MM.1S (cell line): Measurements from ENCODE around the gene IL12RB1.
"Not testable (repeated sequence)": the region's sequence is repeated elsewhere in the genome, so short reads cannot be mapped to it uniquely, and the experiment has no call there.

Experiments used
- DNase-seq: peaks from one replicate; pipeline ENCODE4 v3.0.0-alpha.2; 2015
- H2AFZ ChIP-seq: fragments of 300-600 bp; sonication (generic); 2 replicates; pipeline ENCODE4 v1.6.0; 2016; ENCODE audit warnings: antibody characterized with exemption, low read length
- H3F3A ChIP-seq: fragments of 300-600 bp; sonication (generic); 2 replicates; pipeline ENCODE4 v1.6.1; 2016; ENCODE audit warnings: mild to moderate bottlenecking, antibody characterized with exemption, low read length, moderate library complexity, mixed read lengths; ENCODE audit not compliant: insufficient read depth
- H3K27ac ChIP-seq: fragments of 300-600 bp; sonication (generic); 2 replicates; pipeline ENCODE4 v1.5.1; 2016; ENCODE audit warnings: mild to moderate bottlenecking, low read length
- H3K27me3 ChIP-seq: fragments of 300-600 bp; sonication (generic); replicated peaks from 2 replicates; pipeline ENCODE4 v1.6.0; 2016; ENCODE audit warnings: low read length; ENCODE audit not compliant: insufficient read depth
- H3K36me3 ChIP-seq: fragments of 300-600 bp; sonication (generic); replicated peaks from 2 replicates; pipeline ENCODE4 v1.6.1; 2016; ENCODE audit warnings: mild to moderate bottlenecking, low read length, mixed read lengths; ENCODE audit not compliant: insufficient read depth
- H3K4me1 ChIP-seq: fragments of 300-600 bp; sonication (generic); 2 replicates; pipeline ENCODE4 v1.6.1; 2016; ENCODE audit warnings: low read length, mixed read lengths
- H3K4me2 ChIP-seq: fragments of 300-600 bp; sonication (generic); 2 replicates; pipeline ENCODE4 v1.6.0; 2016; ENCODE audit warnings: low read depth, low read length
- H3K4me3 ChIP-seq: fragments of 300-600 bp; sonication (generic); 2 replicates; pipeline ENCODE4 v1.5.1; 2016; ENCODE audit warnings: low read length, mixed read lengths
- H3K79me2 ChIP-seq: fragments of 300-600 bp; sonication (generic); 2 replicates; pipeline ENCODE4 v1.6.1; 2016; ENCODE audit warnings: mixed run types, low read length, mixed read lengths
- H3K9ac ChIP-seq: fragments of 300-600 bp; sonication (generic); 2 replicates; pipeline ENCODE4 v1.6.1; 2016; ENCODE audit warnings: low read length, mixed read lengths
- H3K9me2 ChIP-seq: fragments of 300-600 bp; sonication (generic); replicated peaks from 2 replicates; pipeline ENCODE4 v1.6.1; 2016; ENCODE audit warnings: mild to moderate bottlenecking, low read length, mixed read lengths; ENCODE audit not compliant: insufficient read depth
- H3K9me3 ChIP-seq: fragments of 300-600 bp; sonication (generic); replicated peaks from 2 replicates; pipeline ENCODE4 v1.6.1; 2016; ENCODE audit warnings: mild to moderate bottlenecking, low read length, mixed read lengths; ENCODE audit not compliant: insufficient read depth
- H4K20me1 ChIP-seq: fragments of 300-600 bp; sonication (generic); 2 replicates; pipeline ENCODE4 v1.6.1; 2016; ENCODE audit warnings: mild to moderate bottlenecking, low read length, moderate library complexity, mixed read lengths; ENCODE audit not compliant: insufficient read depth
- EZH2 ChIP-seq: fragments of 300-600 bp; sonication (generic); optimal IDR thresholded peaks from 2 replicates; pipeline ENCODE3; 2017; ENCODE audit warnings: low read depth, mild to moderate bottlenecking, antibody characterized with exemption, low read length, mixed read lengths
- EZH2phosphoT487 ChIP-seq: fragments of 300-600 bp; sonication (generic); IDR thresholded peaks from 2 replicates; pipeline ENCODE4 v1.6.1; 2018; ENCODE audit warnings: antibody characterized with exemption, low read length
- TF ChIP-seq, protein P1 (sequence below): fragments of 300-600 bp; sonication (generic); IDR thresholded peaks from 2 replicates; pipeline ENCODE4 v1.5.1; 2016; ENCODE audit warnings: antibody characterized with exemption, low read length, mixed read lengths

The IL12RB1 gene

DNA sequence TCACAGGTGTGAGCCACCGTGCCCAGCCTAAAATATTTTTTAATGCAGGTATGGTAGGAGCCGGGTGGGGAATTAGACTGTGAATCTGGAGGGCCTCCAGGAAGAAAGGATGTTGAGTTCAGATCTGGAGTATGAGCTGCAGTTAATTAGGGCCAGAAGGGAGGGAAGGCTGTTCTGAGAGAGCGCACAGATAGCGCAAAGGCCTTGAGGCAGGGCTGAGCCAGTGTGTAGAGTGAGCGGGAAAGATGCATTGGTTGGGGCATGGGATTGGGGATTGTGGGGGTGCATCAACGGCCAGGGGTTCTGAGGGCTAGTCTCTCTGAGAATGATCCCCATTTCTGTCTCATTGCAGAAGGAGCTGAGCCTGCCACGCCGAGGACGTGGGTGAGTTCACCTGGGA is 20.5 kb upstream of the IL12RB1 start:
- no peak for DNase-seq
- Histone ChIP-seq H3K4me1 (0 out of 2 replicates have a peak, but pooled peaks cover 12% of the 10 kb centered on the region), H3K9me3 (no peaks in the 10 kb centered on the region), H4K20me1 (no peaks in the 10 kb centered on the region), H3K36me3 (no peaks in the 10 kb centered on the region), H3F3A (0 out of 2 replicates have a peak, but pooled peaks cover 5% of the 10 kb centered on the region), H3K4me2 (no peak overlapping the region), H3K4me3 (no peak overlapping the region), H3K79me2 (no peaks in the 10 kb centered on the region), H3K9ac (no peak overlapping the region), H3K27me3 (0 out of 2 replicates have a peak, but pooled peaks cover 8% of the 10 kb centered on the region), H2AFZ (no peak overlapping the region), H3K27ac (no peak overlapping the region), H3K9me2 (no peaks in the 10 kb centered on the region)
- no peak for TF ChIP-seq EZH2phosphoT487

- H3K4me2 ChIP-seq = not testable (repeated sequence)
Observed at GRCh38 chr19:18105259-18105658, 18.5 kb upstream of the IL12RB1 start.

GRCh38 chr19:18104793-18105131 is 18.0 kb upstream of the IL12RB1 start:
- H3K9ac ChIP-seq = peak overlapping the region; percentile 19; the same call in 1 of the 2 replicates
- DNase-seq = no peak
- H3K27me3 ChIP-seq = 0 out of 2 replicates have a peak, but pooled peaks cover 8% of the 10 kb centered on the region
- no peaks in the 10 kb centered on the region for H3K9me2 ChIP-seq
- H3K79me2 ChIP-seq = no peaks in the 10 kb centered on the region
- no peaks in the 10 kb centered on the region for H3K36me3 ChIP-seq
- no peaks in the 10 kb centered on the region for H3K9me3 ChIP-seq
- TF ChIP-seq EZH2 (no peak), EZH2phosphoT487 (no peak)
- TF ChIP-seq, protein P1, sequence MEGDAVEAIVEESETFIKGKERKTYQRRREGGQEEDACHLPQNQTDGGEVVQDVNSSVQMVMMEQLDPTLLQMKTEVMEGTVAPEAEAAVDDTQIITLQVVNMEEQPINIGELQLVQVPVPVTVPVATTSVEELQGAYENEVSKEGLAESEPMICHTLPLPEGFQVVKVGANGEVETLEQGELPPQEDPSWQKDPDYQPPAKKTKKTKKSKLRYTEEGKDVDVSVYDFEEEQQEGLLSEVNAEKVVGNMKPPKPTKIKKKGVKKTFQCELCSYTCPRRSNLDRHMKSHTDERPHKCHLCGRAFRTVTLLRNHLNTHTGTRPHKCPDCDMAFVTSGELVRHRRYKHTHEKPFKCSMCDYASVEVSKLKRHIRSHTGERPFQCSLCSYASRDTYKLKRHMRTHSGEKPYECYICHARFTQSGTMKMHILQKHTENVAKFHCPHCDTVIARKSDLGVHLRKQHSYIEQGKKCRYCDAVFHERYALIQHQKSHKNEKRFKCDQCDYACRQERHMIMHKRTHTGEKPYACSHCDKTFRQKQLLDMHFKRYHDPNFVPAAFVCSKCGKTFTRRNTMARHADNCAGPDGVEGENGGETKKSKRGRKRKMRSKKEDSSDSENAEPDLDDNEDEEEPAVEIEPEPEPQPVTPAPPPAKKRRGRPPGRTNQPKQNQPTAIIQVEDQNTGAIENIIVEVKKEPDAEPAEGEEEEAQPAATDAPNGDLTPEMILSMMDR = no peak
- no peaks in the 10 kb centered on the region for H4K20me1 ChIP-seq
- H2AFZ ChIP-seq = peak overlapping the region; percentile 63
- 0 out of 2 replicates have a peak, but pooled peaks cover 5% of the 10 kb centered on the region for H3F3A ChIP-seq
- 0 out of 2 replicates have a peak, but pooled peaks cover 9% of the 10 kb centered on the region for H3K4me1 ChIP-seq
- H3K4me2 ChIP-seq = peak overlapping the region; percentile 91
- peak overlapping the region; percentile 58 for H3K4me3 ChIP-seq
- H3K27ac ChIP-seq = no peak overlapping the region

More at GRCh38 chr19:18105259-18105658, 18.5 kb upstream of the IL12RB1 start:
- H3K36me3 ChIP-seq, H3K9me2 ChIP-seq, H3K4me1 ChIP-seq, H3K9me3 ChIP-seq, H3K4me3 ChIP-seq, H3K79me2 ChIP-seq, H4K20me1 ChIP-seq, H3K9ac ChIP-seq, H3F3A ChIP-seq, DNase-seq, H3K27ac ChIP-seq, H3K27me3 ChIP-seq, H2AFZ ChIP-seq: not testable (repeated sequence)

DNA sequence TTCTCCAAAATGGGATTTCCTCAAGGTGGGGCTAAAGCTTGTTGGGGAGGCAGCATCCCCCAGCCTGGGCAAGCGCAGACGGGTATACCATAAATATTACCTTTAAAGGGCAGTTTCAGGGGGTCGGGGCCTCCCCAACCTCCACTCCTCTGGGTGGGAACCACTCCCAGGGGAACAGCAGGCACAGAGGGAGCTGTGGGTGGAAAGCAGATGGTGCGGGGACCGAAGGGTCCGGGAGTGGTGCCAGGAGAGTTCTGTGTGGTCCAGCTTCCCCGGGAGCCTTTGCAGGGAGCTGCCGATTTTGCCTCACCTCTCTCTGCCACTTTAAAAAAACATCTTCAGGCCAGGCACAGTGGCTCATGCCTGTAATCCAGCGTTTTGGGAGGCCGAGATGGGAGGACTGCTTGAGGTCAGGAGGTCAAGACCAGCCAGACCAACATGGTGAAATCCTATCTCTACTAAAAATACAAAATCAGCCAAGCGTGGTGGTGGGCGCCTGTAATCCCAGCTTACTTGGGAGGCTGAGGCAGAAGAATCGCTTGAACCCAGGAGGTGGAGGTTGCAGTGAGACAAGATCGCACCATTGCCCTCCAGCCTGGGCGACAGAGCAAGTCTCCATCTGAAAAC is 16.3 kb upstream of the IL12RB1 start:
- Histone ChIP-seq H3K27ac (no peak overlapping the region), H3K9me2 (no peaks in the 10 kb centered on the region), H3K9ac (no peak overlapping the region), H2AFZ (no peak overlapping the region), H3K27me3 (peaks cover 16% of the 10 kb centered on the region), H3K9me3 (no peaks in the 10 kb centered on the region), H3K79me2 (no peaks in the 10 kb centered on the region), H3K4me2 (no peak overlapping the region), H4K20me1 (no peaks in the 10 kb centered on the region), H3K36me3 (no peaks in the 10 kb centered on the region), H3K4me3 (no peak overlapping the region), H3F3A (peaks cover 5% of the 10 kb centered on the region; the same call in 1 of the 2 replicates), H3K4me1 (peaks cover 20% of the 10 kb centered on the region)
- TF ChIP-seq, protein P1 = no peak
- no peak for TF ChIP-seq EZH2
- no peak for TF ChIP-seq EZH2phosphoT487
- no peak for DNase-seq
